Measurements from ENCODE around the gene WWOX. TPM values are rescaled to one million over a fixed set of nuclear protein-coding genes. Genes with fewer than 3 reads are reported as not detected.

The WWOX gene
- total RNA-seq, 1 donor from 2014 or later, result 28.2 TPM

DNA sequence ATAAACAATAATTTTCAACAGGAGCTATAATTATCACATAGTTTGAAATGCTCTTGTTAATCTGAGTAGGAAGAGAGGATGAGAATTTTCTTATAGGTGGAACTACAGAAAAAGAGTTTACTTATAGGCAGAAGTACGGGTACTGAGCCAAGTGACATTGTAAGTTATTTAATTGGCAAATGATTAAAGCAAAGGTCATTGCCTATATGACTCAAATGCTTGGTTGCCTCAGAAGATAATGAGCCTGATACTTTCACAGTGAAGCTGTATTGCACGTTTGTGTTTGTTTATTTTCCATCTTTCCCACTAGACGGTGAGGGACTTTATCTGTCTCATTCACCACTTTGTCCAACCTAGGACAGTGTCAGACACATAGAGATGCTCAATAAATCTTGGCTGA is 751.8 kb downstream of the WWOX start:
- H3K36me3 Mint-ChIP-seq (ENCODE audit: unreplicated experiment), result no peaks in the 10 kb centered on the region
- DNase-seq (ENCODE audit: extremely low spot score, unreplicated experiment), result no peak
- no peaks in the 10 kb centered on the region for H3K9me3 Mint-ChIP-seq (ENCODE audit: unreplicated experiment)
- no peak overlapping the region for H3K27ac Mint-ChIP-seq (ENCODE audit: unreplicated experiment)
- H3K27me3 Mint-ChIP-seq (ENCODE audit: unreplicated experiment), result no peaks in the 10 kb centered on the region
- no peaks in the 10 kb centered on the region for H3K4me1 Mint-ChIP-seq (ENCODE audit: unreplicated experiment)
- TF ChIP-seq, protein P1, sequence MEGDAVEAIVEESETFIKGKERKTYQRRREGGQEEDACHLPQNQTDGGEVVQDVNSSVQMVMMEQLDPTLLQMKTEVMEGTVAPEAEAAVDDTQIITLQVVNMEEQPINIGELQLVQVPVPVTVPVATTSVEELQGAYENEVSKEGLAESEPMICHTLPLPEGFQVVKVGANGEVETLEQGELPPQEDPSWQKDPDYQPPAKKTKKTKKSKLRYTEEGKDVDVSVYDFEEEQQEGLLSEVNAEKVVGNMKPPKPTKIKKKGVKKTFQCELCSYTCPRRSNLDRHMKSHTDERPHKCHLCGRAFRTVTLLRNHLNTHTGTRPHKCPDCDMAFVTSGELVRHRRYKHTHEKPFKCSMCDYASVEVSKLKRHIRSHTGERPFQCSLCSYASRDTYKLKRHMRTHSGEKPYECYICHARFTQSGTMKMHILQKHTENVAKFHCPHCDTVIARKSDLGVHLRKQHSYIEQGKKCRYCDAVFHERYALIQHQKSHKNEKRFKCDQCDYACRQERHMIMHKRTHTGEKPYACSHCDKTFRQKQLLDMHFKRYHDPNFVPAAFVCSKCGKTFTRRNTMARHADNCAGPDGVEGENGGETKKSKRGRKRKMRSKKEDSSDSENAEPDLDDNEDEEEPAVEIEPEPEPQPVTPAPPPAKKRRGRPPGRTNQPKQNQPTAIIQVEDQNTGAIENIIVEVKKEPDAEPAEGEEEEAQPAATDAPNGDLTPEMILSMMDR (IDR thresholded peaks at IDR 0.05), result no peak
- H3K4me3 Mint-ChIP-seq (ENCODE audit: unreplicated experiment), result no peak overlapping the region

DNA sequence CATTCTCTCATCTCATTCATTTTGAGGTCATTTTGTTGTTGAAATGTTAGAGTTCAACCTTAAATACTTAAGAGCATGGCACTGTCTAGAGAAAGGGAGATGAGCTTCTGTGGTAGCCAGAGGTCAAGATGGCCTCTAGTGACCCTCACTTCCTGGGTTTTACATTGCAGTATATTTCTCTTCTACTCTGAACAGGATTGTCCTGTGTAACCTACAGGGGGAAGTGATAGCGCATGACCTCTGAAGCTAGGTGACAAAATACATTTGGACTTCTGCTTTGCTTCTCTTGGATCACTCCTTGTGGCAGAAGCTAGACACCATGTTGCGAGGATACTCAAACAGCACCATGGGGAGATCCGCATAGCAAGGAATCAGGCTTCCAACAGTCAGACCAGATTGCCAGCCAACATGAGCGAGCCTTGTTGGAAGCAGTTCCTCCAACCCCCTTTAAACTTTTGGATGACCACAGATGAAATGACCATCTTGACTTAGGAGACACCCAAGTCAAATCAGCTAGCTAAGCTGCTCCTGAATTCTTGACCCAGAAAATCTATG is 752.7 kb downstream of the WWOX start:
- H3K4me3 Mint-ChIP-seq (ENCODE audit: unreplicated experiment), result no peak overlapping the region
- TF ChIP-seq, protein P1 (IDR thresholded peaks at IDR 0.05), result no peak
- no peak for DNase-seq (ENCODE audit: extremely low spot score, unreplicated experiment)
- H3K4me1 Mint-ChIP-seq (ENCODE audit: unreplicated experiment), result no peaks in the 10 kb centered on the region
- peaks cover 4% of the 10 kb centered on the region for H3K9me3 Mint-ChIP-seq (ENCODE audit: unreplicated experiment)
- H3K36me3 Mint-ChIP-seq (ENCODE audit: unreplicated experiment), result no peaks in the 10 kb centered on the region
- H3K27me3 Mint-ChIP-seq (ENCODE audit: unreplicated experiment), result no peaks in the 10 kb centered on the region
- H3K27ac Mint-ChIP-seq (ENCODE audit: unreplicated experiment), result no peak overlapping the region

DNA sequence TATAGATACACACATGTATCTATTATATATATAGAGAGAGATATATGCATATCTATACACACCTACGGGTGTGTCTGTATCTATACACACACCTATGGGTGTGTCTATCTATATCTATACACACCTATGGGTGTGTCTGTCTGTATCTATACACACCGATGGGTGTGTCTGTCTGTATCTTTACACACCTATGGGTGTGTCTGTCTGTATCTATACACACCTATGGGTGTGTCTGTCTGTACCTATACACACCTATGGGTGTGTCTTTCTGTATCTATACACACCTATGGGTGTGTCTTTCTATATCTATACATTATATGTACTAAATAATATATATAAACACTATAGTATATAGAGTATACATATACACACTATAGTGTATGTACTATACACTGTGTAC is 762.6 kb downstream of the WWOX start:
- Mint-ChIP-seq H3K27me3 (ENCODE audit: unreplicated experiment) (no peaks in the 10 kb centered on the region), H3K4me1 (ENCODE audit: unreplicated experiment) (no peaks in the 10 kb centered on the region), H3K9me3 (ENCODE audit: unreplicated experiment) (peaks cover 1% of the 10 kb centered on the region), H3K4me3 (ENCODE audit: unreplicated experiment) (no peak overlapping the region), H3K36me3 (ENCODE audit: unreplicated experiment) (no peaks in the 10 kb centered on the region), H3K27ac (ENCODE audit: unreplicated experiment) (no peak overlapping the region)
- TF ChIP-seq, protein P1 (IDR thresholded peaks at IDR 0.05), result no peak
- DNase-seq (ENCODE audit: extremely low spot score, unreplicated experiment), result no peak

DNA sequence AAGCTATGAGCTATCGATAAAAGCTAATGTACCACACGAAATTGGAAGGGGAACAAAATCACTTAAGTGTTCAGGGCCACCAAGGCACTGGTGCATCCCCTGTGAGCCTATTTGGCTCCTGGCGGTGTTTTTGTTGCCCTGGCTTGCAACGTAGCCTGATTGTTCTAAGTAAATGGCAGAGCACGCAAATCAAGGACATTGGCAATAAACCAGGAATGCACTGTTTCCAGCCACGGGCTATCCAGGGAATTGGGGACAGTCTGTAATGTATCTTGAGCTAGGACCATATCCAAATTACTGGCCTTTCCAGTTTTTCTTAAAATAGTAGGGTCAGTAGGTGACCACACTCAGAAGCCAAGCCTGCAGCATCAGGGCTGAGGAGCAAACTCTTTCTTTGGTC is 767.1 kb downstream of the WWOX start:
- Mint-ChIP-seq H3K36me3 (ENCODE audit: unreplicated experiment) (no peaks in the 10 kb centered on the region), H3K9me3 (ENCODE audit: unreplicated experiment) (peaks cover 6% of the 10 kb centered on the region), H3K27ac (ENCODE audit: unreplicated experiment) (no peak overlapping the region), H3K4me3 (ENCODE audit: unreplicated experiment) (no peak overlapping the region), H3K27me3 (ENCODE audit: unreplicated experiment) (no peaks in the 10 kb centered on the region), H3K4me1 (ENCODE audit: unreplicated experiment) (no peaks in the 10 kb centered on the region)
- TF ChIP-seq, protein P1 (IDR thresholded peaks at IDR 0.05), result no peak
- no peak for DNase-seq (ENCODE audit: extremely low spot score, unreplicated experiment)

DNA sequence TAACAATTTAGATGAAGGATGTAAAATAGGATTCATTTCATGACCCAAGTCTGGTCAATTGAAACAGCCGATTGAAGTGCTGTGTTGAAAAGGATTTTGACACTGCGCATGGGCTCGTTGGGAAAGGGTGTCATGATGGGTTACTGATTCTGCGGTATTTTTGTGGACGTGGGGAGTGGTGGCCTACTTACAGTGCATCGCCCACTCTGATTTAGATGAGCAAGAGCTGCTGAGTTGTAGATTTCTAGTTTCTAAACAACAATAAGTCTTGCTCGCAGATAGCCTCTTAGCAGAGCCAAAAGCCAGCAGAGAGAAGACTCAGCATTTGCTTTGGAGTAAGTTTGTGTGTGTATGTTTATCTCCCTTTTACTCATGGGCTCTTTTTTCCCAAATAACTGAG is 770.0 kb downstream of the WWOX start:
- Mint-ChIP-seq H3K27ac (ENCODE audit: unreplicated experiment) (no peak overlapping the region), H3K4me1 (ENCODE audit: unreplicated experiment) (no peaks in the 10 kb centered on the region), H3K9me3 (ENCODE audit: unreplicated experiment) (peaks cover 6% of the 10 kb centered on the region), H3K4me3 (ENCODE audit: unreplicated experiment) (no peak overlapping the region), H3K36me3 (ENCODE audit: unreplicated experiment) (no peaks in the 10 kb centered on the region), H3K27me3 (ENCODE audit: unreplicated experiment) (no peaks in the 10 kb centered on the region)
- no peak for DNase-seq (ENCODE audit: extremely low spot score, unreplicated experiment)
- TF ChIP-seq, protein P1 (IDR thresholded peaks at IDR 0.05), result no peak
